Neural progenitor cell (in vitro differentiated cells): ENCODE results near the gene EFCAB8. TPM values are rescaled to one million over a fixed set of nuclear protein-coding genes. Genes with fewer than 3 reads are reported as not detected.
A peak's percentile ranks its signal among the peaks of the same experiment; 100 is the strongest.

Experiments used
- DNase-seq: peaks from one replicate; pipeline ENCODE4 v3.0.0-alpha.2; 2016; ENCODE audit warnings: low spot score
- H2AFZ ChIP-seq: fragments of 200-600 bp; sonication (generic); replicated peaks from 2 replicates; pipeline ENCODE4 v1.6.1; 2016; ENCODE audit warnings: antibody characterized with exemption
- H3F3A ChIP-seq: fragments of 200-600 bp; sonication (generic); 2 replicates; pipeline ENCODE4 v1.6.1; 2016; ENCODE audit warnings: antibody characterized with exemption, low read depth
- H3K27ac ChIP-seq: fragments of 200-600 bp; sonication (generic); 2 replicates; pipeline ENCODE4 v1.5.1; 2016; ENCODE audit warnings: mild to moderate bottlenecking
- H3K27me3 ChIP-seq: fragments of 200-600 bp; sonication (generic); 2 replicates; pipeline ENCODE4 v1.6.1; 2016; ENCODE audit warnings: mild to moderate bottlenecking, moderate library complexity
- H3K36me3 ChIP-seq: fragments of 200-600 bp; sonication (generic); 2 replicates; pipeline ENCODE4 v1.5.1; 2016
- H3K4me1 ChIP-seq: fragments of 200-600 bp; sonication (generic); 2 replicates; pipeline ENCODE4 v1.6.1; 2016; ENCODE audit warnings: mixed run types
- H3K4me2 ChIP-seq: fragments of 200-600 bp; sonication (generic); 2 replicates; pipeline ENCODE4 v1.6.1; 2016
- H3K4me3 ChIP-seq: fragments of 200-600 bp; sonication (generic); 2 replicates; pipeline ENCODE4 v1.5.1; 2016
- H3K79me2 ChIP-seq: fragments of 200-600 bp; sonication (generic); 2 replicates; pipeline ENCODE4 v1.6.1; 2016; ENCODE audit warnings: low read depth
- H3K9ac ChIP-seq: fragments of 200-600 bp; sonication (generic); 2 replicates; pipeline ENCODE4 v1.6.1; 2016
- H3K9me3 ChIP-seq: fragments of 200-600 bp; sonication (generic); 2 replicates; pipeline ENCODE4 v1.5.1; 2016; ENCODE audit warnings: low read depth
- H4K20me1 ChIP-seq: fragments of 200-600 bp; sonication (generic); 2 replicates; pipeline ENCODE4 v1.6.1; 2016; ENCODE audit warnings: low read depth
- H3K27ac Mint-ChIP-seq: 3 replicates; pipeline ENCODE4 v1.8.0; 2021; ENCODE audit warnings: mixed read lengths
- H3K27me3 Mint-ChIP-seq: 2 replicates; pipeline ENCODE4 v1.8.0; 2022; ENCODE audit warnings: low read depth, mild to moderate bottlenecking, inconsistent platforms, moderate library complexity, mixed read lengths; ENCODE audit not compliant: insufficient read depth
- H3K36me3 Mint-ChIP-seq: 3 replicates; pipeline ENCODE4 v1.8.0; 2021; ENCODE audit warnings: mixed read lengths
- H3K4me1 Mint-ChIP-seq: 3 replicates; pipeline ENCODE4 v1.8.0; 2021; ENCODE audit warnings: mixed read lengths
- H3K4me3 Mint-ChIP-seq: 3 replicates; pipeline ENCODE4 v1.8.0; 2021; ENCODE audit warnings: mild to moderate bottlenecking, moderate library complexity, mixed read lengths
- H3K9me3 Mint-ChIP-seq: 3 replicates; pipeline ENCODE4 v1.8.0; 2020; ENCODE audit warnings: mixed read lengths
- EZH2 ChIP-seq: fragments of 200-600 bp; sonication (generic); IDR thresholded peaks from 2 replicates; pipeline ENCODE4 v1.6.1; 2017; ENCODE audit warnings: antibody characterized with exemption, mild to moderate bottlenecking, moderate library complexity
- EZH2phosphoT487 ChIP-seq: fragments of 200-600 bp; sonication (generic); IDR thresholded peaks from 2 replicates; pipeline ENCODE4 v1.6.1; 2017; ENCODE audit warnings: antibody characterized with exemption
- total RNA-seq: library from RNA; depleted of rRNA; stranded (reverse); fragments of >200 nt; gene quantifications from 2 replicates; pipeline ENCODE4 v1.2.3, GENCODE V29; 2015; ENCODE audit warnings: low replicate concordance
- TF ChIP-seq, protein P1 (sequence below): fragments of 200-600 bp; sonication (generic); IDR thresholded peaks from 2 replicates; pipeline ENCODE4 v1.5.1; 2017; ENCODE audit warnings: antibody characterized with exemption, mild to moderate bottlenecking

EFCAB8 gene
- total RNA-seq, 1 donor from 2014 or later: not detected

DNA sequence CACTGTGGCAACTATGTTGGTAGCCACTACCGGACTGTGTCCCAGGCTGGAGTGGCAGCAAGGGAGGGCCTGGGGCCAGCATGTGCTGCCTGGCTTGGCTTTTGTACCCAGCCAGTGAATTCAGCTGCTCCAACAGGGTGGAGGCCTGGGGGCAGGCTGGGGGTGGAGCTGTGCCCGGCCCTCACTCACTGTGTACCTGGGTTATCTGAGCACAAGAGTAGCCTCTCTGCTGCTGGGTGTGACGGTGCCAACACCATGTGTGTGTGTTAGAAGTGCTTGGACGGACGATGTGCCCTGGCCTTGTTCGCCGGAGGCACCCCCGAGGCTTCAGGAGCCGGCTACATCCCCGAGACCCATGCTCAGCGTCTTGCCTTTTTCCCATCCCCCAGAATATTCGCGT lies 49.2 kb downstream of the EFCAB8 start:
- Mint-ChIP-seq H3K9me3 (no peaks in the 10 kb centered on the region), H3K36me3 (no peaks in the 10 kb centered on the region), H3K4me3 (no peak overlapping the region), H3K27ac (no peak overlapping the region), H3K27me3 (peaks cover 5% of the 10 kb centered on the region), H3K4me1 (peaks cover 6% of the 10 kb centered on the region)
- Histone ChIP-seq H3K4me2 (no peak overlapping the region), H3K9me3 (no peaks in the 10 kb centered on the region), H3F3A (no peaks in the 10 kb centered on the region), H3K27ac (no peak overlapping the region), H3K9ac (no peak overlapping the region), H2AFZ (no peak overlapping the region), H4K20me1 (no peaks in the 10 kb centered on the region), H3K36me3 (no peaks in the 10 kb centered on the region), H3K79me2 (no peaks in the 10 kb centered on the region), H3K27me3 (no peaks in the 10 kb centered on the region), H3K4me1 (no peaks in the 10 kb centered on the region), H3K4me3 (no peak overlapping the region)
- no peak for TF ChIP-seq EZH2phosphoT487
- TF ChIP-seq, protein P1, sequence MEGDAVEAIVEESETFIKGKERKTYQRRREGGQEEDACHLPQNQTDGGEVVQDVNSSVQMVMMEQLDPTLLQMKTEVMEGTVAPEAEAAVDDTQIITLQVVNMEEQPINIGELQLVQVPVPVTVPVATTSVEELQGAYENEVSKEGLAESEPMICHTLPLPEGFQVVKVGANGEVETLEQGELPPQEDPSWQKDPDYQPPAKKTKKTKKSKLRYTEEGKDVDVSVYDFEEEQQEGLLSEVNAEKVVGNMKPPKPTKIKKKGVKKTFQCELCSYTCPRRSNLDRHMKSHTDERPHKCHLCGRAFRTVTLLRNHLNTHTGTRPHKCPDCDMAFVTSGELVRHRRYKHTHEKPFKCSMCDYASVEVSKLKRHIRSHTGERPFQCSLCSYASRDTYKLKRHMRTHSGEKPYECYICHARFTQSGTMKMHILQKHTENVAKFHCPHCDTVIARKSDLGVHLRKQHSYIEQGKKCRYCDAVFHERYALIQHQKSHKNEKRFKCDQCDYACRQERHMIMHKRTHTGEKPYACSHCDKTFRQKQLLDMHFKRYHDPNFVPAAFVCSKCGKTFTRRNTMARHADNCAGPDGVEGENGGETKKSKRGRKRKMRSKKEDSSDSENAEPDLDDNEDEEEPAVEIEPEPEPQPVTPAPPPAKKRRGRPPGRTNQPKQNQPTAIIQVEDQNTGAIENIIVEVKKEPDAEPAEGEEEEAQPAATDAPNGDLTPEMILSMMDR: no peak
- no peak for TF ChIP-seq EZH2
- DNase-seq: no peak

DNA sequence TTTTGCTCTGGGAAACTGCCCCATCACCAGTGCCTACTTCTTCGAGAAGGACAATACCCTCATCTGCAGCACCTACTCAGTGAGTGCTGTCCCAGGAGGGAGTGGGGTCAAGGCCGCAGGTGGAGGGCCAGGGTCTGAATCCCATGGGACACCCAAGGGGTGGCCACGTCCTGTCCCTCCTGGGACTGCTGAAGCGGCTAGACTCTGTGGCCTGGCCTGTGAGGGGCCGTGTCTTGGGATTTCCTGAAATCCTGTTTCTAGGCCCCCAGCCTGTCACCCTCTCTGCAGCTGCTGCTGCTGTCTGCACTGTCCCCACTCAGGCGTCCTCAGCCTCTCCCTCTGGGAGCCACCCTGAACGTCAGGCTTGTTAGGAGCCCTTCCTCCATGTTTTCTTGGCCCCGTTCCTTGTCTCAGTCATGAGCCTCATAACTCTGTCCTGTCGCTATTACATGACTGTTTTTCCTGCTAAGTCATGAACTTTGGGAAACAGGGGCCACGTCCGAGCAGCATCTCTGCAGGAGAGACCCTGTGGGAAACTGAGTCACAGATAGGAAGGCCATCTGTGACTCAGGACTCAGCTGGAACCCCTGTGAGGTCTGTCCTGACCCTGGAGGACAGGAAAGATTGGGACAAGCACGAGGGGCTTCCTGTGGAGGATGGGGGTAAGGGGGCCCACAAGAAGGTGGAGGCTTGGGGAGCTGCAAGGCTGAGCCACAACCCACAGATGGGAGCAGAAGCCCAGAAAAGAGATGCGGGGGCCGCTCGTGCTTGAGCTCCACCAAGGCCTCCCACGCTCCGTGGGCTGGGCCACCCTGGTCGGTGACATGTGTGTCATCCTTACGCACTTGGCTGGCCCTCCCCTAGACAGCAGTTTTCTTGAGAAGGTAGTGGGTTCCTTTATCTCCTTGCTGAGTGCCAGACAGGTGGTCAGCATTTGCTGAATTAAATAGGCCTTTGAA lies 49.9 kb downstream of the EFCAB8 start:
- Histone ChIP-seq H3K4me3 (no peak overlapping the region), H3K9me3 (no peaks in the 10 kb centered on the region), H3K27ac (no peak overlapping the region), H3K27me3 (no peaks in the 10 kb centered on the region), H3F3A (no peaks in the 10 kb centered on the region), H3K79me2 (no peaks in the 10 kb centered on the region), H3K4me2 (no peak overlapping the region), H2AFZ (no peak overlapping the region), H3K9ac (no peak overlapping the region), H4K20me1 (no peaks in the 10 kb centered on the region), H3K36me3 (no peaks in the 10 kb centered on the region), H3K4me1 (no peaks in the 10 kb centered on the region)
- Mint-ChIP-seq H3K27me3 (peaks cover 5% of the 10 kb centered on the region), H3K27ac (peak overlapping the region; percentile 42), H3K9me3 (no peaks in the 10 kb centered on the region), H3K36me3 (no peaks in the 10 kb centered on the region), H3K4me3 (no peak overlapping the region), H3K4me1 (peaks cover 6% of the 10 kb centered on the region)
- no peak for DNase-seq
- TF ChIP-seq EZH2 (no peak), EZH2phosphoT487 (no peak)
- TF ChIP-seq, protein P1: no peak

DNA sequence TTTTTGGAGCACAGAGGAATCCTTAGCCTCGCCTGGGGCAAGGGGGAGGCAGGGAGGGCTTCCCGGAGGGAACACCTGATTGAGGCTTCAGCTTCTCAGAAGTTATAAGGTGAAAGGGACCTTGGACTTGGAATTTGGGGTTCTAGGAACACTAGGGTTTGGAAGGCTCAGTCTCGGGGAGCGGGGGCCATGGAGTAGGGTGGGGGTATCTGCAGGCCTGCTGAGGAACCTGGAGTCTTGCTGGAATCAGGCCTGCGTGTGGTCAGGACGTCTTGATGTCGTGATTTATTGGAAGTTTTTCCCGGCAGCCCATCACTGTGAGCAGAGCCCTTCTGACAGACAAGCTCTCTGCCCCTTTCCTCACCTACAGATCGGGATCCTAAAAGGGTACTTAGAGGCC lies 50.7 kb downstream of the EFCAB8 start:
- no peaks in the 10 kb centered on the region for H3K4me1 ChIP-seq
- no peak overlapping the region for H3K4me3 ChIP-seq
- no peaks in the 10 kb centered on the region for H4K20me1 ChIP-seq
- peaks cover 10% of the 10 kb centered on the region for H3K27me3 Mint-ChIP-seq
- no peaks in the 10 kb centered on the region for H3K36me3 ChIP-seq
- no peak overlapping the region for H2AFZ ChIP-seq
- H3K4me3 Mint-ChIP-seq: no peak overlapping the region
- no peaks in the 10 kb centered on the region for H3K9me3 ChIP-seq
- H3F3A ChIP-seq: no peaks in the 10 kb centered on the region
- no peaks in the 10 kb centered on the region for H3K27me3 ChIP-seq
- no peak overlapping the region for H3K4me2 ChIP-seq
- peak overlapping the region; percentile 42 for H3K27ac Mint-ChIP-seq
- no peaks in the 10 kb centered on the region for H3K79me2 ChIP-seq
- no peaks in the 10 kb centered on the region for H3K36me3 Mint-ChIP-seq
- TF ChIP-seq, protein P1: no peak
- no peak for TF ChIP-seq EZH2phosphoT487
- TF ChIP-seq EZH2: no peak
- H3K9ac ChIP-seq: no peak overlapping the region
- H3K9me3 Mint-ChIP-seq: peaks cover 2% of the 10 kb centered on the region
- no peak for DNase-seq
- H3K4me1 Mint-ChIP-seq: peaks cover 6% of the 10 kb centered on the region
- H3K27ac ChIP-seq: no peak overlapping the region
